Stimulated activated CD4-positive, alpha-beta T cell treated with anti-CD3 and anti-CD28 coated beads, Interleukin-1b, Interleukin-23, amount 100 ng/mL, for 24 hours (primary cell): ENCODE data around the gene ZIC4.

ENCODE experiments used
- DNase-seq, 4 experiments: peaks; one replicate each; pipeline ENCODE4 v3.0.0-alpha.2; 2020; ENCODE audit warnings: low read depth in 4 of 4, low spot score in 1 of 4

ZIC4 gene

GRCh38 chr3:147418371-147418781 is 12.0 kb upstream of the ZIC4 start:
- DNase-seq: no peak

- DNase-seq: no peak
Observed at GRCh38 chr3:147417551-147418295, 11.4 kb upstream of the ZIC4 start.

DNA sequence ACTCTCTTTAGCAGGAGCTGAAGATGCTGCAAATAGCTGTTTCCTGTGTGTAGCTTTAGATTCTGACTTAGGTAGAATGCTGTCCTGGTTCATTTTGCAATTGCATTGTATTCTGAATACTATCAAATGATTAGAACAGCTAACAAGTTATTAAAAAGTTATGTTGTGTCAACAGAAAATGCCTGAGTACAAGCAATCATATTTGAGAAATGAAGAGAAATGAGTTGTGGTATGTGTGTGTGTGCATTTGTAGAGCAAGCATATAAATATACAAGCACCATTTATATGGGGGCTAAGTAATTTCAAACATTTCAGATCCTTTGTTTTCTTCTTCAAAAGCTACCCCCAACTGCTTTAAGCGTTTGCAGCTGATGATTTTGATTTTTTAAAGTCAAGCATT is 10.6 kb upstream of the ZIC4 start:
- no peak for DNase-seq

DNA sequence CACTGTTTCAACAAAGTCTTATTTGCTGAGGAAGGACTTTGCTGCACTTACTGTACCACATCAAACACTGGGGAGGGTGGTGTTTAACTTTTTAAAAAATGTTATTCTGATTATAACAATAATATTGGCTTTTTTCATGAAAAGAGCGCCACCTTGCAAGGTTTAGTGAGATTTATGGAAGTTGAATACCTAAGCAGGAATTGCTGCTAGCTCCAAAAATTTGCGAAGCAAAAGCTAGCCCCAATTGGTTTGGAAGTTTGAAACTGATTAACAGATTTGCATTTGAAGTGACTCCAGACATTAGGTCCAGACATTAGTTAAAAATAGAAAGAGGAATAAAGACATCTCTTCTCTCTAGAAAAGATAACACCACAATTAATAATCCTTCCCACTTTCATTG is 9.5 kb upstream of the ZIC4 start:
- DNase-seq: no peak

GRCh38 chr3:147415286-147415685 is 8.9 kb upstream of the ZIC4 start:
- DNase-seq: no peak

- DNase-seq: no peak
Observed at GRCh38 chr3:147414390-147415138, 8.2 kb upstream of the ZIC4 start.

DNA sequence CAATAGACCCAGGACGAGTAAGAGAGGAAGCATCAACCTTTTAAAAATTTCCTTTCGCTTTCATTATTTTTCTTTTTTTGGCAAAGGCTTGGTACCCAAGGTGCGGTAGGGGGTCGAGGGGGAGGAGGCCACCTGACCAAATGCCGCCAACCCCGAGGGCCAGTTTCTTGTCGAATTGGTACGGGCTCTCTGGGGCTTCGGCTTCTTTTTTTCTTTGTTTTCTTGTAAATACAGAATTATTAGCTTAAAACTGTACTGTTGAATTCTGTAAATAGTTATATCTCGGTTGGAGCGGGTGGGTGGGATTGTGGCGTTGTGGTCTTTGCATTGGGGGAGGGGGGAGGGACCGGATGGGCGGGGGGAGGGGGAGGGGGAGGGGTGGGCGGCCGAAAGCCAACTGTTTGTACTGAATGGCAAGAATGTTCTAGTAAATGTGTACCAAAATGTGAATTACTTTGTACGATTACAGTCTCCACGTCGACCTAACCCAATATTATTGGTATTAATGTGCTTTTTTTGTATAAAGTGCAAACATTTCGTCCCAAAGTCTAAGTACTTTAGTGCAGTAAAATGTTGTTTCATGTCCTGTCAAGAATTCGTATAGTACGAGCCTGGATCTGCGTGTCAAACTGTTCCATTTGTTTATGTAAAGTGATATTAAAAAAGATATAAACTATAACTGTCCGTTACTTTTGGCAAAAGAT is 7.5 kb upstream of the ZIC4 start:
- no peak for DNase-seq

DNA sequence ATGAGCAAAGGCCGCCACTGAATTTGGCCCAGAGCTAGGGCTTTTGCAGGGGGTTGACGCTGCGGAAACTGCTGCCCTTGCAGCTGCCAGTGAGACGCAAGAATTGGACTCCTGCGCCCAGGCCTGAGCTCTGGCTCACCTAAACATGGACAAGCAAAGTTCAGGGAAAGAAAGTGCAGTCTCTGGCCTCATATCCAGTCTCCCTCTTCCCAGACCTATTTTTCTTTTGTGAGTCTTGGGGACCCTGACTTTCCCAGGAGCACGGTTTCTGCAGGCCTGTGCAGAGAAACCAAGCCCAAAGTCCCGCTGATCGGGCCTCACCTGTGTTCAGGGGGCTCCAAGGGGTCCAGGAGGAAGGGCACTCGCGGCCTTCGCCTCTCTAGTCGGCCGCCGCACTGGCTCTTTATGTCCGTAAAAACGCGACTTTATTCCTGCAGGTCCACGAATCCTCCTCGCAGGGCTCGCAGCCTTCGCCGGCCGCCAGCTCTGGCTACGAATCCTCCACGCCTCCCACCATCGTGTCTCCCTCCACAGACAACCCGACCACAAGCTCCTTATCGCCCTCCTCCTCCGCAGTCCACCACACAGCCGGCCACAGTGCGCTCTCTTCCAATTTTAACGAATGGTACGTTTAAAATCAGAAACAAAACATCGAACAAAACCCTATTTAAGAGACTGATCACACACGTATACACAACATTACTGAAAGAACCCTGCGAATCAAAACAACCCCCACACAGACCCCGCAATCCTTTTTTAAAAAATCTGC is 6.8 kb upstream of the ZIC4 start:
- DNase-seq: no peak

DNA sequence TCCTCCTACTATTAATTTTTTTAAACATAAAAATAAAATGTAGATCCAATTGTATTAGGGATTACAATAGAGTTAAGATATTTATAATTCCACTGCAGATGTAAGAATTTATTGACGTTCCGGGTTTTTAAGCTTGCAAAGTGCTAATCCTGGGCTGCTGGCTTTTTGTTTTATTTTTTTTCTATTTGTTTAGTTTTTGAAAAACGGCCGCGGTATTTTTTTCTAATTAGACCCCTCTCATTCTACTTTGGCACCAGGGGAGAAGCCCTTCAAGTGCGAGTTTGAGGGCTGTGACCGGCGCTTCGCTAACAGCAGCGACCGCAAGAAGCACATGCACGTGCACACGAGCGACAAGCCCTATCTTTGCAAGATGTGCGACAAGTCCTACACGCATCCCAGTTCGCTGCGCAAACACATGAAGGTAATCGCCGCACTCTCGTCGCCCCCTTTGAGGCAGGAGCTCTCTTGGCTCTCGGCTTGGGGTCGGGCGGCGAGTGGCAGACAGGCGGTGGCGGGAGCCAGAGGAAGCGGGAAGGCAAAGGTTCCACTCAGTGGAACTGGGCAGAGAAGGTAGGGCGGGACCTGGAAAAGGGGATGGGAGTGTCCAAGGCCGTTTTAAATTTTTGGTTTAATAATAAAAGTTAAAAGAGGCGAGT is 6.0 kb upstream of the ZIC4 start:
- DNase-seq: no peak

- DNase-seq: no peak
Observed at GRCh38 chr3:147411815-147412241, 5.5 kb upstream of the ZIC4 start.

DNA sequence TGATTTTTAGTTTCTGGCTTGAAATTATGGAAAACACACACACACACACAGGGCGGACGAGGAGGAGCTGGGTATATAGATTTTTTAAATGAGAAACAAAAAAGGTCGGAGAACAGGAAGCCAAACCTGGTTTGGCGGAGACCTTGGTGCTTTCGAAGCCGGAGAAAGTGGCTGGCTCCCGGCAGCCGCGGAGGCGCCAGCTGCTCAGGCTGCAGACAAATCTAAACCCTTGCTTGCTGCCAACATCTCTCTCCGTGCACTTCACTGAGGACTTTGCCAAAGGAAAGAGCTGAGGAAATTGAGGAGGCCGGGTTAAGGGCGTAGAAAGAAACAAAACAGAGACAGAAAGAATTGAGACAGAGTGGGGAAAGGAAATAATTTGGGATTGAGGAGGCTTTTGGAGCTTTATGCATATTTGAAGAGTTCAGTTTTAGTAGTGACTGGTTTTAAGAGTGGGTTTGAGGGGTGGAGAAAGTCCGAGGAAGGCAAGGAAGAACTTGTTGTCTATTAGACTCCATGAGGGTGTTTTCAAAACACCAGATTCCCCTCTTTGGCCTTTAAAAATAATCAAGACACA is 5.0 kb upstream of the ZIC4 start:
- no peak for DNase-seq

- no peak for DNase-seq
Observed at GRCh38 chr3:147410526-147411237, 4.3 kb upstream of the ZIC4 start.

- no peak for DNase-seq
Observed at GRCh38 chr3:147410116-147410525, 3.8 kb upstream of the ZIC4 start.

- no peak for DNase-seq
Observed at GRCh38 chr3:147409143-147410115, 3.1 kb upstream of the ZIC4 start, which contains the start of gene ZIC1. Gene ZIC1, plus strand, starts transcription at chr3:147409365. Its CDS starts 748 bp downstream, at chr3:147410113.

DNA sequence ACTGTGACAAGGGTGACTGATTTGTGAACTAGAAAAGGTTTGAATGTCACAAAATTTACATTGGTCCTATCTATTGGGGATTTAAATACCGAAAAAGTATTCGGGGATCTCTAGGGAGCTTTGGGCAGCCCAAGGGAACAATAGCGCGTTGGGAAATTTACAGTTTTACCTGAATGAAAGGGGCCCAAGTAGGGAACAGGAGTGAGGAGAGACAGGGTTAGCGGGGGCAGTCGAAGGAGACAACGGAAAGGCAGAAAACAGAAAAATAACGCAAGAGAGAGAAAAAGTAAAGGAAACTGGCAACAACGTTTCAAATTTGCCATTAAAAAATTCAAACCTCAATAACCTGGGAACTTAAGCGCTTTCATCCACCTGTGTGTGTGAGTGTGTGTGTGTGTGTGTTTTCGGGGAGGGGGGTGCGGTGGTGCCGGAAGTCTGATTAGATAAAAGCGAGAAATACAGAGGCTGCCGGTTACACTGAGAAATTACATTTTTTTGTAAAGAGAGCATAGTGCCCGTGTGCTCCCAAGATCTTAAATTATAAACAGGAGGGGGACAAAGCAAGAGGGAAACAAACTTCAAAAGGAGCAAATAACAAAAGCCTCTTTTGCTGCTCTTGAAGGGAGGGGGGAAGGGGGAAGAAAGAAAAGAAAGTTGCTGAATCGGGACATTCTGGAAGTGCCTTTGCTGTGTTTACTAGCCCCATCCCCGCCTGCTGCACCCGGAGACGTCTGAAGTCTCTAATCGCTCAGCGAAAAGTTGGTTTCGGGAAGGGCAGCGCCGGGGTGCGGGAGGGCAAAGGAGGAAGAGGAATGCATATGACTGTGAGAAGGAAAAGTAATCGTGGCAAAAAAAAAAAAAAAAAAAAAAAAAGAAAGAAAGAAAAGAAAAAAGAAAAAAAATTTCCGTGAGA is 2.1 kb upstream of the ZIC4 start:
- DNase-seq: no peak

GRCh38 chr3:147407498-147408187 is 1.3 kb upstream of the ZIC4 start:
- DNase-seq: no peak

DNA sequence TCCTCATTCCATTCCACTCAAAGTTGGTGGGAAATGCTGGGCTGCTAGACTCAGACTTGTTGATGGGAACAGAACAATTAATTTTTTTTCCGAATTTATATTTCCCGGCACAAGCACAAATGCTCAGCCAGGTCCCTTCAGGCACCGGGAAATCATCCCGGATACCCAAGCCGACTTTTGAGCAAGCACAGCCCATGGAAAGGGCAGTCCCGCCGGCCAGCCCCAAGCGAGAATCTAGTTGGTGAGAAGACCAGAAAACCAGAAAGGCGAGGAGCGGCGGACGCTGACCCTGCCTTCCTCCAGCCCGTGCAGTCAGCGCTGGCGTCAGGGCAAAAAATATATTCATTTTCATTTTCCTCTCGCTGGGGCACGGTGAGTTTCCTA is 763 bp upstream of the ZIC4 start:
- DNase-seq: no peak
